DOHH2 (cell line): ENCODE data around the gene H3-3A.

Source experiments
- EZH2phosphoT487 ChIP-seq: fragments of 200-600 bp; sonication (generic); IDR thresholded peaks from 2 replicates; pipeline ENCODE4 v1.6.1; 2017; ENCODE audit warnings: borderline replicate concordance, mild to moderate bottlenecking, antibody characterized with exemption, low read length, moderate library complexity, mixed read lengths
- TF ChIP-seq, protein P1 (sequence below): fragments of 200-600 bp; sonication (generic); IDR thresholded peaks from one replicate; pipeline ENCODE4 v1.5.1; 2014; ENCODE audit warnings: antibody characterized with exemption, mild to moderate bottlenecking, low read depth, low read length; ENCODE audit not compliant: poor library complexity, severe bottlenecking

DNA sequence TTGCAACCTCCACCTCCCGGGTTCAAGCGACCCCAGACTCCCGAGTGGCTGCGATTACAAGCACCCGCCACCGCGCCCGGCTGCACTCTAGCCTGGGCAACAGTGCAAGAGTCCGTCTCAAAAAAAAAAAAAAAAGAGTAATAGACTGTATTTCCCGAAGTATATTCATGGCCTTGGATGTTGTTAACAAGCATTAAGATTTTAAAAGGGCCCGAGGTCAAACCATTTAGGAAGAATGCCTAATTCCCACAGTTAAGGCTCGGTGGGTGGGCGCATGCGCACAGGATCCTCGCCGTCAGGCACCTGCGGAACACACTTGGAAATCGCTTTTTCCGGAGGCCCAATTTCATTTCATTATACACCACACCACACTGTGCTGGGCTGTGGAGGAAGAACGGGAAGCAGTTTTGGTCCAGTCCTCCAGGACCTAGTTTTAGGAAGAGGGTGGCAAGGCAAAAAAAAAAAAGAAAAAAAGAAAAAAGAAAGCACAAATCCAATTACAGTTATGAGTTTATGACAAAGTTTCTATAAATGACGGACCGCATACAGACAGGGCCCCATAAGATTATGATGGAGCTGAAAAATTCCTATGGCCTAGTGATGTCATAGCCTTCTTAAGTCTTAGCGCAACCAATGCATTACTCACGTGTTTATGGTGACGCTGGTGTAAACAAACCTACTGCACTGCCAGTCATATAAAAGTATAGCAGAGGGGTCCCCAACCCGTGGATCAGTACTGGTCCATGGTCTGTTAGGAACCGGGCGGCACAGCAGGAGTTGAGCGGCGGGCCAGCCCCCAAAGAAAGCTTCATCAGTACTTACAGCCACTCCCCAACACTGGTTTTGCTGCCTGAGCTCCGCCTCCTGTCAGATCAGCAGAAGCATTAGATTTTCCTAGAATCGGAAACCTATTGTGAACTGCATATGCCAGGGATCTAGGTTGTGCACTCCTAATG lies 38.2 kb downstream of the H3-3A start:
- TF ChIP-seq, protein P1, sequence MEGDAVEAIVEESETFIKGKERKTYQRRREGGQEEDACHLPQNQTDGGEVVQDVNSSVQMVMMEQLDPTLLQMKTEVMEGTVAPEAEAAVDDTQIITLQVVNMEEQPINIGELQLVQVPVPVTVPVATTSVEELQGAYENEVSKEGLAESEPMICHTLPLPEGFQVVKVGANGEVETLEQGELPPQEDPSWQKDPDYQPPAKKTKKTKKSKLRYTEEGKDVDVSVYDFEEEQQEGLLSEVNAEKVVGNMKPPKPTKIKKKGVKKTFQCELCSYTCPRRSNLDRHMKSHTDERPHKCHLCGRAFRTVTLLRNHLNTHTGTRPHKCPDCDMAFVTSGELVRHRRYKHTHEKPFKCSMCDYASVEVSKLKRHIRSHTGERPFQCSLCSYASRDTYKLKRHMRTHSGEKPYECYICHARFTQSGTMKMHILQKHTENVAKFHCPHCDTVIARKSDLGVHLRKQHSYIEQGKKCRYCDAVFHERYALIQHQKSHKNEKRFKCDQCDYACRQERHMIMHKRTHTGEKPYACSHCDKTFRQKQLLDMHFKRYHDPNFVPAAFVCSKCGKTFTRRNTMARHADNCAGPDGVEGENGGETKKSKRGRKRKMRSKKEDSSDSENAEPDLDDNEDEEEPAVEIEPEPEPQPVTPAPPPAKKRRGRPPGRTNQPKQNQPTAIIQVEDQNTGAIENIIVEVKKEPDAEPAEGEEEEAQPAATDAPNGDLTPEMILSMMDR, result no peak
- no peak for TF ChIP-seq EZH2phosphoT487
